Left kidney (tissue), 2 donors: ENCODE data around the gene ZIC4. TPM values are rescaled to one million over a fixed set of nuclear protein-coding genes. Genes with fewer than 3 reads are reported as not detected.

Experiments used
- DNase-seq: peaks from one replicate; pipeline ENCODE4 v3.0.0-alpha.2; 2013
- polyA plus RNA-seq: library from polyadenylated mRNA; unstranded; fragments of 120-200 nt; gene quantifications from one replicate; pipeline ENCODE4 v1.2.1, GENCODE V29; 2013; ENCODE audit not compliant: insufficient read length

ZIC4 gene
- polyA plus RNA-seq, 1 donor = not detected

- DNase-seq = no peak
These were observed 50.6 kb downstream of the ZIC4 start for GRCh38 chr3:147355753-147356090.

GRCh38 chr3:147355084-147355752 lies 51.1 kb downstream of the ZIC4 start:
- no peak for DNase-seq

- no peak for DNase-seq
These were observed 51.7 kb downstream of the ZIC4 start for GRCh38 chr3:147354623-147355022.

GRCh38 chr3:147351301-147351700 lies 55.0 kb downstream of the ZIC4 start:
- DNase-seq = no peak

GRCh38 chr3:147348976-147349375 lies 57.4 kb downstream of the ZIC4 start:
- DNase-seq = no peak

GRCh38 chr3:147343926-147344325 lies 62.4 kb downstream of the ZIC4 start:
- no peak for DNase-seq

GRCh38 chr3:147341727-147342126 lies 64.6 kb downstream of the ZIC4 start:
- no peak for DNase-seq

- no peak for DNase-seq
These were observed 69.6 kb downstream of the ZIC4 start for GRCh38 chr3:147336543-147337278.

Other genes starting within 250 kb of the ZIC4 start
- gene ZIC1, start 2.8 kb upstream of the ZIC4 start, polyA plus RNA-seq = 0.08 TPM